Nephron progenitor cell (in vitro differentiated cells): ENCODE results near the gene ZSWIM6.

Source experiments
- DNase-seq: peaks from one replicate; pipeline ENCODE4 v3.0.0; 2021
- H3K27ac Mint-ChIP-seq: 2 replicates; pipeline ENCODE4 v1.8.0; 2021; ENCODE audit warnings: mild to moderate bottlenecking, moderate library complexity, mixed read lengths
- H3K27me3 Mint-ChIP-seq: 2 replicates; pipeline ENCODE4 v1.8.0; 2021; ENCODE audit warnings: mild to moderate bottlenecking, low read depth, mixed read lengths; ENCODE audit not compliant: poor library complexity
- H3K36me3 Mint-ChIP-seq: 2 replicates; pipeline ENCODE4 v1.8.0; 2021; ENCODE audit warnings: low read depth, mixed read lengths
- H3K4me1 Mint-ChIP-seq: 2 replicates; pipeline ENCODE4 v1.8.0; 2021; ENCODE audit warnings: mixed read lengths
- H3K4me3 Mint-ChIP-seq: 2 replicates; pipeline ENCODE4 v1.8.0; 2021; ENCODE audit warnings: mild to moderate bottlenecking, moderate library complexity, mixed read lengths
- H3K9me3 Mint-ChIP-seq: 2 replicates; pipeline ENCODE4 v1.8.0; 2021; ENCODE audit warnings: mild to moderate bottlenecking, moderate library complexity, mixed read lengths
- TF ChIP-seq, protein P1 (sequence below): fragments of 200-600 bp; sonication (generic); IDR thresholded peaks from 2 replicates; pipeline ENCODE4 v1.5.0; 2021; ENCODE audit warnings: antibody characterized with exemption

The ZSWIM6 gene

DNA sequence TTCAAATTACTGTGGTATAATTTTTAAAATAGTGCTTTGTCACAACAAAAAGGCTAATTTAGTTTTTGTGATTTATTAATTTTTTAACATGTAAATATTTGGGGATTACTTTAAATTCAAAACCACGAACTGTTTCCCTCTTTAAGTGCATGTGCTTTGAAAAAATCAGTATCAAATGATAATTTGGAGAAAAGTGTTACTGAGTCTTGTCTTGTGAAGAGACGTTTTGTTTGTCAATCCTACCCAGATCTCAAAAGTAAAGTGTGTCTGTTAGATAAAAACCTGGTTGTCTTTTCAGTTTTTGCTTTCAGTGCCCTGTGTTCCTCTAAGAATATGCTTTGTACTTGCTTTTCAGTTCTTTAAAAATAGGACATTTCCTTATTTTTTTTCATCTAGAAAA lies 7.7 kb downstream of the ZSWIM6 start:
- TF ChIP-seq, protein P1, sequence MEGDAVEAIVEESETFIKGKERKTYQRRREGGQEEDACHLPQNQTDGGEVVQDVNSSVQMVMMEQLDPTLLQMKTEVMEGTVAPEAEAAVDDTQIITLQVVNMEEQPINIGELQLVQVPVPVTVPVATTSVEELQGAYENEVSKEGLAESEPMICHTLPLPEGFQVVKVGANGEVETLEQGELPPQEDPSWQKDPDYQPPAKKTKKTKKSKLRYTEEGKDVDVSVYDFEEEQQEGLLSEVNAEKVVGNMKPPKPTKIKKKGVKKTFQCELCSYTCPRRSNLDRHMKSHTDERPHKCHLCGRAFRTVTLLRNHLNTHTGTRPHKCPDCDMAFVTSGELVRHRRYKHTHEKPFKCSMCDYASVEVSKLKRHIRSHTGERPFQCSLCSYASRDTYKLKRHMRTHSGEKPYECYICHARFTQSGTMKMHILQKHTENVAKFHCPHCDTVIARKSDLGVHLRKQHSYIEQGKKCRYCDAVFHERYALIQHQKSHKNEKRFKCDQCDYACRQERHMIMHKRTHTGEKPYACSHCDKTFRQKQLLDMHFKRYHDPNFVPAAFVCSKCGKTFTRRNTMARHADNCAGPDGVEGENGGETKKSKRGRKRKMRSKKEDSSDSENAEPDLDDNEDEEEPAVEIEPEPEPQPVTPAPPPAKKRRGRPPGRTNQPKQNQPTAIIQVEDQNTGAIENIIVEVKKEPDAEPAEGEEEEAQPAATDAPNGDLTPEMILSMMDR = no peak
- Mint-ChIP-seq H3K4me1 (peaks cover 52% of the 10 kb centered on the region), H3K4me3 (no peak overlapping the region), H3K36me3 (peaks cover 43% of the 10 kb centered on the region), H3K9me3 (peaks cover 19% of the 10 kb centered on the region), H3K27me3 (peaks cover 5% of the 10 kb centered on the region), H3K27ac (no peak overlapping the region)
- no peak for DNase-seq

DNA sequence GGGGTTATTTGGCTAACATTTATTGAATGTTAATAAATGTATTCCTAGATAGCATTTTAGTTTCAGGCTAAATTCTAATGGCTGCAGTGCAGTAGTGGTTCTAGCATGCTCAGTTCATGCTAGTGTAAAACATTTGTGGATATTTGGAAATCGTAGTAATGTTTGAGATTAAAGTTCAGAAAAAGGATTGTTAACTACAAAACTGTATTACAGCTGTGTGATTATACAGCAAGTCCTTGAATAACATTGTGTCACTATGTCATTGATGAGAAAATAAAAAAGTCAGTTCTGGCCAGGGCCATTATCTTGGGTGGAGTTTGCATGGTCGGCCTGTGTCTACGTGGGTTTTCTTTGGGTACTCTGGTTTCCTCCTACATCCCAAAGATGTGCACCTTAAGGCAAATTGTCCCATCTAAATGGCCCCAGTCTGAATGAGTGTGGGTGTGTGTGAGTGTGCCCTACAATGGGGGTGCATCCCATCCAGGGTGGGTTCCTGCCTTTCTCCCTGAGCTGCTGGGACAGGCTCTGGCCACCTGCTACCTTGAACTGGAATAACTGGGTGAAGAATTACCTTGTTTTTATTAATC lies 8.8 kb downstream of the ZSWIM6 start:
- Mint-ChIP-seq H3K9me3 (peaks cover 19% of the 10 kb centered on the region), H3K36me3 (peaks cover 41% of the 10 kb centered on the region), H3K4me3 (no peak overlapping the region), H3K27me3 (peaks cover 5% of the 10 kb centered on the region), H3K27ac (no peak overlapping the region), H3K4me1 (peaks cover 42% of the 10 kb centered on the region)
- TF ChIP-seq, protein P1 = no peak
- no peak for DNase-seq

DNA sequence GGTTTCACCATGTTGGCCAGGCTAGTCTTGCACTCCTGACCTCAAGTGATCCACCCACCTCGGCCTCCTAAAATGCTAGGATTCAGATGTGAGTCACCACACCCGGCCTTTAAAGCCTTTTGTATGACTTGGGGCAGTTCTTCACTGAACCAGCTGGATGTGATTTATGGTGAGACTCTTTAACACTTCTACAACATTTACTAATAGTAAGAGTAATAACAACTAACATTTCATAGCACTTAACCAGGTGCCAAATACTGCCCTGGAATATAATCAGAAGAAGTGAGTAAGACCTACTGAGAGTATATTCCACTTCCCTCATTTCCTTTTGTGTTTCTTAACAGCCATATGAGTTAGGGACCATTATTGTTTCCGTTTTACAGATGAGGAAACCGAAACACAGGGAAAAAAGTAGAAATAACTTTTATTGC lies 10.0 kb downstream of the ZSWIM6 start:
- no peak overlapping the region for H3K4me3 Mint-ChIP-seq
- no peak for DNase-seq
- no peaks in the 10 kb centered on the region for H3K27me3 Mint-ChIP-seq
- peaks cover 33% of the 10 kb centered on the region for H3K4me1 Mint-ChIP-seq
- H3K36me3 Mint-ChIP-seq = peaks cover 39% of the 10 kb centered on the region
- no peak overlapping the region for H3K27ac Mint-ChIP-seq
- H3K9me3 Mint-ChIP-seq = peaks cover 16% of the 10 kb centered on the region
- TF ChIP-seq, protein P1 = no peak

DNA sequence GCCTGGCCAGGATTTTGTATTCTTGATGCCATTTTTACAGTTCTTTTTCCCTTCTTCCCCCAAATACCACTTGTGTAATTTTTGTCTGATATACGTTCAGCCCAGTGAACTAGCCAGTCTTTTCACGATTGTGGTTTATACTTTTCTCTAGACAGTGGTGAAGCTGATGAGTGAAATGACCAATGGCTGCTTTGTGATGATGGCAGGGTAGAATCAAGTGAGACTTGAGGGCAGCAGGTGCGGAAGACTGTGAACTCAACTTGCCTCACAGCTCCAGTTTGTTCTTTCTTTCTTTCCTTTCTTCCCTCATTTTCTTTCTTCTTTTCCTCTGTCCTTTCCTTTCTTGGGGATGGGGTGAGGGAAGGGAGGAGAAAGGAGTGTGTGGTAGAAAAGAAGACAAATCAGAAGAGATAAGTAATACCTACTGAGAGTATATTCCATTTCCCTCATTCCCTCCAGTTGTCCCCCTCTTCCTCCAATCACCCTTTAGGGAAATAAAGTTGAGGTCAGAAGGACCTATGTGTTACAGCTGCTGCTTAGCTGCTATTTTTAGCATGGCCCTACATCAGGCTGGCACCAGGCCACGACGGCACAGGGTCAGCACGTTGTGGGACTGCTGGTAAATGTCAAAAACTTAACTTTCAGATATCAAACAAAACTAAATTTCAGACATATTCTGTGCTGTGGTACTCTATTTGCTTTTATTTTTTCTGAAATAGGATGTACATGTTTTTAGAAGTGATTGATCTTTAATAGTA lies 12.3 kb downstream of the ZSWIM6 start:
- DNase-seq = no peak
- no peak overlapping the region for H3K27ac Mint-ChIP-seq
- peaks cover 12% of the 10 kb centered on the region for H3K9me3 Mint-ChIP-seq
- H3K36me3 Mint-ChIP-seq = peaks cover 36% of the 10 kb centered on the region
- no peak overlapping the region for H3K4me3 Mint-ChIP-seq
- H3K27me3 Mint-ChIP-seq = no peaks in the 10 kb centered on the region
- TF ChIP-seq, protein P1 = no peak
- H3K4me1 Mint-ChIP-seq = peaks cover 20% of the 10 kb centered on the region

DNA sequence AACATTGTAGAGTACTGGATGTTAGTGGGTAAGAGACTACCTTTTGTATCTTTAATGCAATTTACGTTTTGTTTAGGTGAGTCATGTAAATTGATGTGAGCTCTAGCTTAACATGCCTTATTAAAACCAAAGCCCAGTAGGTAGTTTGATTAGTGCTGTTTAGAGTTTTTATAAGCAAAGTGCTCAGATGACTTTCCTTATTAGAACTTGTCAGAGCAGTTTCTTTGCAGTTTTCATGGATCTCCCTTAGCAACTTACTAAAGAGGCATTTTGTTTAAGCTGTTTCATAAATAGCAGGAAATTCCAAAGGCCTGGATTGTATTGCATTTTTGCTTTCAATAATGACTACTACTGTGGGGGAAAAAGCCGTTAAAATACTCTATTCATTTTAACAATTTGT lies 14.5 kb downstream of the ZSWIM6 start:
- H3K36me3 Mint-ChIP-seq = peaks cover 31% of the 10 kb centered on the region
- peaks cover 4% of the 10 kb centered on the region for H3K27me3 Mint-ChIP-seq
- TF ChIP-seq, protein P1 = no peak
- no peak overlapping the region for H3K27ac Mint-ChIP-seq
- no peak overlapping the region for H3K4me3 Mint-ChIP-seq
- H3K4me1 Mint-ChIP-seq = peaks cover 33% of the 10 kb centered on the region
- peaks cover 12% of the 10 kb centered on the region for H3K9me3 Mint-ChIP-seq
- no peak for DNase-seq

DNA sequence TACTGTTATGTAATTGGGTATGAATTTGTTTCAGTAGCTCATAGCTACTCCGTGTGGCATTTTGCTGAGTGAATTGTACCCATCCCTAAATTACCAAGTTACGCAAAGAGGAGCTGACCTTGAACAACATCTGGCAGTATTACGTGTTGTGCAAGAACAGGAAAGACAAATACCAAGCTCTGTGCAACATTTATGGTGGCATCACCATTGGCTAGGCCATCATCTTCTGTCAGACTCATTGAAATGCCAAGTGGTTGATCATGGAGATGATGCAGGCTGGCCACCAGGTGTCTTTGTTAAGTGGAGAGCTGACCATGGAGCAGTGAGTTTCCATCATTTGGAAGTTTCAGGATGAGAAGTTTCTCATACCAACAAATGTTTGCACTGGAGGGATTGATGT lies 15.0 kb downstream of the ZSWIM6 start:
- DNase-seq = no peak
- Mint-ChIP-seq H3K4me1 (peaks cover 33% of the 10 kb centered on the region), H3K27me3 (peaks cover 4% of the 10 kb centered on the region), H3K9me3 (peaks cover 12% of the 10 kb centered on the region), H3K36me3 (peaks cover 31% of the 10 kb centered on the region), H3K27ac (no peak overlapping the region), H3K4me3 (no peak overlapping the region)
- TF ChIP-seq, protein P1 = no peak
